HFFc6 (cell line): ENCODE results near the gene PPFIBP2. TPM values are rescaled to one million over a fixed set of nuclear protein-coding genes. Genes with fewer than 3 reads are reported as not detected.

Experiments used
- DNase-seq: peaks from one replicate; pipeline ENCODE4 v3.0.0-alpha.2; 2018
- H3K27ac Mint-ChIP-seq: 2 replicates; pipeline ENCODE4 v1.8.0; 2020; ENCODE audit warnings: mild to moderate bottlenecking, mixed read lengths
- H3K27me3 Mint-ChIP-seq: 2 replicates; pipeline ENCODE4 v1.8.0; 2021; ENCODE audit warnings: mild to moderate bottlenecking, moderate library complexity, mixed read lengths; ENCODE audit not compliant: insufficient read depth
- H3K36me3 Mint-ChIP-seq: 2 replicates; pipeline ENCODE4 v1.8.0; 2021; ENCODE audit warnings: low read depth, mixed read lengths
- H3K4me1 Mint-ChIP-seq: 2 replicates; pipeline ENCODE4 v1.8.0; 2020; ENCODE audit warnings: low read depth, mixed read lengths
- H3K4me3 Mint-ChIP-seq: 2 replicates; pipeline ENCODE4 v1.8.0; 2020; ENCODE audit warnings: mild to moderate bottlenecking, moderate library complexity, mixed read lengths
- H3K9me3 Mint-ChIP-seq: 2 replicates; pipeline ENCODE4 v1.8.0; 2020; ENCODE audit warnings: mild to moderate bottlenecking, mixed read lengths
- total RNA-seq, 6 experiments: library from RNA; stranded (reverse); fragmentation: NEBNext Ultra II Directional; extraction: Animal tissue kit (Norgen Biotek cat#: 25700); gene quantifications; 2 replicates in 1 of 6; 3 replicates in 5 of 6; pipeline ENCODE4 v1.2.3, GENCODE V29; 2021
- TF ChIP-seq, protein P1 (sequence below): fragments of 200-600 bp; sonication (generic); IDR thresholded peaks from 2 replicates; pipeline ENCODE4 v1.5.0; 2021; ENCODE audit warnings: antibody characterized with exemption, mild to moderate bottlenecking

Gene PPFIBP2
- total RNA-seq, 6 experiments from 2014 or later = 6.0 to 8.5 (median 7.3) TPM

DNA sequence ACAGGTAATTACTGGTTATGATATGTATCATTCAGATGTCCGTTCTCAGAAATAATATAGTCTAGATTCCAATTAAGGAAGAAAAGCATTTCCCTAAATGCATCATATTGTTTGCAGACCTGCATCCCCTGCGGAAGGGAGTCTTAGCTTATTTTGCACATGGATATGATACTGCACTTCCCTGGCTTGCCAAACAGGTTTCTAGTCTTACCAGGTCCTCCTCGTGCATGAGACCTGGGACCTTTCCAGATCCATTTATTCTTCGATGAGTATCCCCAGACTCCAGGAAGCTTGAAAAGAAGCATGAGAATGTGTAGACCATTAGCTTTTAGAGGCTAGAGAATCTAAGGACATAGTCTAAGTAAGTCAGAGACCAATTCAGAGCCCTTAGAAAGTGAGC lies 128.9 kb downstream of the PPFIBP2 start:
- Mint-ChIP-seq H3K4me3 (no peak overlapping the region), H3K4me1 (peaks cover 33% of the 10 kb centered on the region), H3K27me3 (peaks cover 4% of the 10 kb centered on the region; the same call in 1 of the 2 replicates), H3K27ac (no peak overlapping the region), H3K36me3 (0 out of 2 replicates have a peak, but pooled peaks cover 4% of the 10 kb centered on the region), H3K9me3 (no peaks in the 10 kb centered on the region)
- TF ChIP-seq, protein P1, sequence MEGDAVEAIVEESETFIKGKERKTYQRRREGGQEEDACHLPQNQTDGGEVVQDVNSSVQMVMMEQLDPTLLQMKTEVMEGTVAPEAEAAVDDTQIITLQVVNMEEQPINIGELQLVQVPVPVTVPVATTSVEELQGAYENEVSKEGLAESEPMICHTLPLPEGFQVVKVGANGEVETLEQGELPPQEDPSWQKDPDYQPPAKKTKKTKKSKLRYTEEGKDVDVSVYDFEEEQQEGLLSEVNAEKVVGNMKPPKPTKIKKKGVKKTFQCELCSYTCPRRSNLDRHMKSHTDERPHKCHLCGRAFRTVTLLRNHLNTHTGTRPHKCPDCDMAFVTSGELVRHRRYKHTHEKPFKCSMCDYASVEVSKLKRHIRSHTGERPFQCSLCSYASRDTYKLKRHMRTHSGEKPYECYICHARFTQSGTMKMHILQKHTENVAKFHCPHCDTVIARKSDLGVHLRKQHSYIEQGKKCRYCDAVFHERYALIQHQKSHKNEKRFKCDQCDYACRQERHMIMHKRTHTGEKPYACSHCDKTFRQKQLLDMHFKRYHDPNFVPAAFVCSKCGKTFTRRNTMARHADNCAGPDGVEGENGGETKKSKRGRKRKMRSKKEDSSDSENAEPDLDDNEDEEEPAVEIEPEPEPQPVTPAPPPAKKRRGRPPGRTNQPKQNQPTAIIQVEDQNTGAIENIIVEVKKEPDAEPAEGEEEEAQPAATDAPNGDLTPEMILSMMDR = no peak
- no peak for DNase-seq

DNA sequence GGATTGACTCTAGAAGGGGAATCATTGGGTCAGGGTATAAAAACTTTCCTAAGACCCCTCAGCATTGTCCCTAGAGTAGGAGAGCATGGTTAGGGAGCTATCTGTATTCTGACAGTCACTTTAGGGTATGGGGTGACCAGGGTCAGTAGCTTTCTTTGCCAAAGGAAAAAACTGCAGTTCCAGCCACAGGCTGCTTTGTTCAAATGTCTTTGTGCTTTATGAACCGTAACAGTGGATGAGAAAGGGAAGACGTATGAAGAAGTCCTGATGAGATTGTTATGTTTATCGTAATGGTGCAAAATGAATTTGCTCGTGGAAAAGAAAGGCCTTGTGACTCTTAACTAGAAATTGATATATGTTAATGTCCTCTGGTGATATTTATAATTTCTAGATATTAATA lies 129.5 kb downstream of the PPFIBP2 start:
- Mint-ChIP-seq H3K27me3 (peaks cover 4% of the 10 kb centered on the region; the same call in 1 of the 2 replicates), H3K4me3 (no peak overlapping the region), H3K36me3 (0 out of 2 replicates have a peak, but pooled peaks cover 4% of the 10 kb centered on the region), H3K27ac (no peak overlapping the region), H3K4me1 (peaks cover 27% of the 10 kb centered on the region), H3K9me3 (no peaks in the 10 kb centered on the region)
- no peak for DNase-seq
- TF ChIP-seq, protein P1 = no peak

DNA sequence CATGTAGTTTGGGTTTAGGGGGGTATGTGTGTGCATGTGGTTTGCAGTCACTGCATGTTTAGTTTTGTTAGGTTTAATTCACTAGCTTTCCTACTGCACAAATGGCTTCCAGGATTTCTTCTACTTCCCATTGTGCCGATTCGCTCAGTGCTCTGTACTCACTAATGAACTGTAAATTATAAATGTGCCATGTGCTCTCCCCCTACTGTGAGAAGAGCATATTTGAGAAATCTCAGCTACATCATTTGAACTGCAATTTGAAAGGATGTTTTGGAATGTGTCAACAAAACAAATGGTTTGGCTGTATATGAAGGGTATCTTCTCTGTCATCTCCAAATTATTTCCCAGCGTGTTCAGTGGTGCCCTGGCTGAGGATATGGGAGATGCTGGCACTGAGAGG lies 131.4 kb downstream of the PPFIBP2 start:
- TF ChIP-seq, protein P1 = no peak
- H3K27ac Mint-ChIP-seq = no peak overlapping the region; the same call in 1 of the 2 replicates
- peaks cover 4% of the 10 kb centered on the region; the same call in 1 of the 2 replicates for H3K27me3 Mint-ChIP-seq
- H3K4me1 Mint-ChIP-seq = peaks cover 18% of the 10 kb centered on the region
- DNase-seq = no peak
- H3K9me3 Mint-ChIP-seq = no peaks in the 10 kb centered on the region
- H3K4me3 Mint-ChIP-seq = no peak overlapping the region
- H3K36me3 Mint-ChIP-seq = 0 out of 2 replicates have a peak, but pooled peaks cover 10% of the 10 kb centered on the region

DNA sequence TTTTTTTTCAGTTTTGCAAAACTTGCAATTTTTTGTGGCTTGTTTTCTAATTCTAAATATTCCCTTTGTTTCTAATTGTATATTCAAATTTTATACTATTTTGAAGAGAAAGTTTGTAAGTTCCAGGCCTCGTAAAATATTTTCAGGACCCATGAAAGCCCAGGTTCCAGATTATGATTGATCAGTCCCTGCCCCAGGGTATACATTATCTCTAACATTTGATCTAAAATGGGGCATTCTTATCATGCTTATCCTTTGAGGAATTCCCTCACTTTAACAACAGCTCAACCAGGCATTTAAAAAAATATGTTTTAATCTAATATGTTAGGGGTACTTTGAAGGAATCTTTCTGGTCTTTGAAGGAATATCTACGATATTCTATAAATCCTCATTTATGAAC lies 133.1 kb downstream of the PPFIBP2 start:
- H3K27me3 Mint-ChIP-seq = peaks cover 4% of the 10 kb centered on the region; the same call in 1 of the 2 replicates
- H3K36me3 Mint-ChIP-seq = 0 out of 2 replicates have a peak, but pooled peaks cover 10% of the 10 kb centered on the region
- H3K27ac Mint-ChIP-seq = no peak overlapping the region
- no peaks in the 10 kb centered on the region for H3K9me3 Mint-ChIP-seq
- H3K4me3 Mint-ChIP-seq = no peak overlapping the region
- no peak for DNase-seq
- TF ChIP-seq, protein P1 = no peak
- H3K4me1 Mint-ChIP-seq = peaks cover 33% of the 10 kb centered on the region

DNA sequence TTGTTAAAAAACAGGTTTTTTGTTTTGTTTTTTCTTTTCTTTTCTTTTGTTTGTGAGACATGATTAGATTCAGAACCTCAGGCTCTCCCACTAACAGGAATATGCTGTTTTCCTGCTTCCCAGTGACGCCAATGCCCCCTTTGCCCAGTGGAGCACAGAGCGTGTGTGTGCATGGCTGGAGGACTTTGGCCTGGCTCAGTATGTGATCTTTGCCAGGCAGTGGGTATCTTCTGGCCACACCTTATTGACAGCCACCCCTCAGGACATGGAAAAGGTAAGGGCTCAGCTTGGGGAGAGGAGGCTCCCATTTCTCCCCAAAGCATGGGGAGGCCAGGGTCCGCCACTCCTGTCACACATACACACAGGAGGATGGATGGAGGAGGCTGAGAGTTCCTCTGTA lies 134.5 kb downstream of the PPFIBP2 start:
- no peak overlapping the region for H3K4me3 Mint-ChIP-seq
- peaks cover 2% of the 10 kb centered on the region; the same call in 1 of the 2 replicates for H3K27me3 Mint-ChIP-seq
- peaks cover 33% of the 10 kb centered on the region for H3K4me1 Mint-ChIP-seq
- TF ChIP-seq, protein P1 = no peak
- 0 out of 2 replicates have a peak, but pooled peaks cover 10% of the 10 kb centered on the region for H3K36me3 Mint-ChIP-seq
- DNase-seq = no peak
- H3K27ac Mint-ChIP-seq = no peak overlapping the region
- no peaks in the 10 kb centered on the region for H3K9me3 Mint-ChIP-seq
